ENCODE measurements around the gene ALX3.

ALX3 gene

GRCh38 chr1:110047463-110047862 is 23.0 kb downstream of the ALX3 start:
- no peak for DNase-seq (ENCODE audit: low read depth)
- TF ChIP-seq CTCF (conservative IDR thresholded peaks at IDR 0.05; ENCODE audit: low read length): no peak

GRCh38 chr1:110043016-110043415 is 27.5 kb downstream of the ALX3 start:
- H3K4me3 ChIP-seq (ENCODE audit: low read length): no peak overlapping the region
- TF ChIP-seq CTCF (conservative IDR thresholded peaks at IDR 0.05; ENCODE audit: low read length): no peak
- DNase-seq (ENCODE audit: low read depth): no peak

More at GRCh38 chr1:110047463-110047862, 23.0 kb downstream of the ALX3 start:
- H3K4me3 ChIP-seq (ENCODE audit: low read length): no peak overlapping the region

- DNase-seq (ENCODE audit: low read depth): no peak
- TF ChIP-seq CTCF (conservative IDR thresholded peaks at IDR 0.05; ENCODE audit: low read length): no peak
- H3K4me3 ChIP-seq (ENCODE audit: low read length): no peak overlapping the region
Observed at GRCh38 chr1:110040548-110040947, 29.9 kb downstream of the ALX3 start.

GRCh38 chr1:110039641-110040040 is 30.8 kb downstream of the ALX3 start:
- DNase-seq (ENCODE audit: low read depth): no peak
- H3K4me3 ChIP-seq (ENCODE audit: low read length): no peak overlapping the region
- TF ChIP-seq CTCF (conservative IDR thresholded peaks at IDR 0.05; ENCODE audit: low read length): no peak

- no peak for DNase-seq (ENCODE audit: low read depth)
- H3K4me3 ChIP-seq (ENCODE audit: low read length): no peak overlapping the region
- TF ChIP-seq CTCF (conservative IDR thresholded peaks at IDR 0.05; ENCODE audit: low read length): no peak
Observed at GRCh38 chr1:110038271-110038670, 32.2 kb downstream of the ALX3 start.

GRCh38 chr1:110035236-110035752 is 35.2 kb downstream of the ALX3 start:
- peak; percentile 34 for DNase-seq (ENCODE audit: low read depth)
- no peak for TF ChIP-seq CTCF (conservative IDR thresholded peaks at IDR 0.05; ENCODE audit: low read length)

GRCh38 chr1:110034451-110035235 is 35.8 kb downstream of the ALX3 start, which contains the start of gene STRIP1:
Gene STRIP1, plus strand, starts transcription at chr1:110034624. Its CDS starts 14 bp downstream, at chr1:110034638.
- peak within 1 kb of the TSS; percentile 88 for H3K4me3 ChIP-seq (ENCODE audit: low read length)
- no peak for TF ChIP-seq CTCF (conservative IDR thresholded peaks at IDR 0.05; ENCODE audit: low read length)
- DNase-seq (ENCODE audit: low read depth): peak; percentile 97

More at GRCh38 chr1:110035236-110035752, 35.2 kb downstream of the ALX3 start:
- peak overlapping the region; percentile 88 for H3K4me3 ChIP-seq (ENCODE audit: low read length)

All from AG10803 (cell line).